ENCODE data around the gene ARHGEF17.

DNA sequence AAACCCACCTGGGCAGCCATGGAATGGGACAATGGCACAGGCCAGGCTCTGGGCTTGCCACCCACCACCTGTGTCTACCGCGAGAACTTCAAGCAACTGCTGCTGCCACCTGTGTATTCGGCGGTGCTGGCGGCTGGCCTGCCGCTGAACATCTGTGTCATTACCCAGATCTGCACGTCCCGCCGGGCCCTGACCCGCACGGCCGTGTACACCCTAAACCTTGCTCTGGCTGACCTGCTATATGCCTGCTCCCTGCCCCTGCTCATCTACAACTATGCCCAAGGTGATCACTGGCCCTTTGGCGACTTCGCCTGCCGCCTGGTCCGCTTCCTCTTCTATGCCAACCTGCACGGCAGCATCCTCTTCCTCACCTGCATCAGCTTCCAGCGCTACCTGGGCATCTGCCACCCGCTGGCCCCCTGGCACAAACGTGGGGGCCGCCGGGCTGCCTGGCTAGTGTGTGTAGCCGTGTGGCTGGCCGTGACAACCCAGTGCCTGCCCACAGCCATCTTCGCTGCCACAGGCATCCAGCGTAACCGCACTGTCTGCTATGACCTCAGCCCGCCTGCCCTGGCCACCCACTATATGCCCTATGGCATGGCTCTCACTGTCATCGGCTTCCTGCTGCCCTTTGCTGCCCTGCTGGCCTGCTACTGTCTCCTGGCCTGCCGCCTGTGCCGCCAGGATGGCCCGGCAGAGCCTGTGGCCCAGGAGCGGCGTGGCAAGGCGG lies 11.4 kb upstream of the ARHGEF17 start:
- TF ChIP-seq CTCF (IDR thresholded peaks at IDR 0.05; ENCODE audit: poor library complexity) (no peak), EZH2 (IDR thresholded peaks at IDR 0.05; ENCODE audit: borderline replicate concordance) (no peak), EZH2phosphoT487 (IDR thresholded peaks at IDR 0.05; ENCODE audit: low read depth, severe bottlenecking, unreplicated experiment) (no peak)
